ENCODE data around the gene GDPD3.
A peak's percentile ranks its signal among the peaks of the same experiment; 100 is the strongest.

The GDPD3 gene

DNA sequence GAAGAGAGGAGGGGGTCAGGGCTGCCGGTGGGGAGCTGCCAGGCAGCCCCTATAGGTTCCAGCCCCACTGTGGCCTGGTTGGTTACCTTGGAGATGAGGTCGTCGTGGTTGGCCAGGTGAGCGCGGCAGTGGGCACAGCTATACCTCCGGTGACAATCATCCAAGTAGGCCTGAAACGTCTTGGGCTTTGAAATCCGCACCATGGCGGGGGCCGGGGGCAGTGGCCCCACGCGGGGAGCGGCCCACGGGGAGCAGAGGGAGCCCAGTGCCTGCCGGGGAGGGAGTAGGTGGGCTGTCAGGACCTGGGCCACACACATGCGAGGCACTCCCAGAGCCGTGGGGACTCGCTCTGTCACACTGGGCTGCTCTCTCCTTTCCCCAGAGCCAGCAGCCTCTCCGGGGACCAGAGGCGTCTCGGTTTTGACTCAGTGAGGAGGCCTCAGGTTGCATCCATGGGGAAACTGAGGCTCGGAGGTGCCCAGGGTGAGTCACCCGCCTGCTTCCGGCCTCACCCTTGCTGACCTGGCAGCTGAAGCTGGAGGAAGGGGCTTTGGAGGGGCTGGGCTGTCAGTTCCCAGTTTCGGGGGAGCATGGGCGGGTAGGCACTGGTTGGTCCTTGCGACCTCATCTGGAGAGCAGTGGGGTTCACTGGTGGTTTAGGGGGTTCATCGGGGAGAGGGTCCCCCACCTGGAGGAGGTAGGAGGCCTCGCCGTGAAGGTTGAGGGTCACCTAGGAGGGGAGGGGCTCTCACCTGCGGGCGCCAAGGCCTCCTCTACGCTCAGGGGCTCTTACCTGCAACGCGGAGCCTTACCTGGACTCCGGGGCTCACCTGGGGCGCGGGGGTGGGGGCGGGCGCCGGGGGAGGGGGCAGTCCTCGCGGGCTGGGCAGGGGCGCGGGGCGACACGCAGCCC lies 17.9 kb downstream of the GDPD3 start:
- DNase-seq (ENCODE audit: low read depth in 2 of 2) = no peak

DNA sequence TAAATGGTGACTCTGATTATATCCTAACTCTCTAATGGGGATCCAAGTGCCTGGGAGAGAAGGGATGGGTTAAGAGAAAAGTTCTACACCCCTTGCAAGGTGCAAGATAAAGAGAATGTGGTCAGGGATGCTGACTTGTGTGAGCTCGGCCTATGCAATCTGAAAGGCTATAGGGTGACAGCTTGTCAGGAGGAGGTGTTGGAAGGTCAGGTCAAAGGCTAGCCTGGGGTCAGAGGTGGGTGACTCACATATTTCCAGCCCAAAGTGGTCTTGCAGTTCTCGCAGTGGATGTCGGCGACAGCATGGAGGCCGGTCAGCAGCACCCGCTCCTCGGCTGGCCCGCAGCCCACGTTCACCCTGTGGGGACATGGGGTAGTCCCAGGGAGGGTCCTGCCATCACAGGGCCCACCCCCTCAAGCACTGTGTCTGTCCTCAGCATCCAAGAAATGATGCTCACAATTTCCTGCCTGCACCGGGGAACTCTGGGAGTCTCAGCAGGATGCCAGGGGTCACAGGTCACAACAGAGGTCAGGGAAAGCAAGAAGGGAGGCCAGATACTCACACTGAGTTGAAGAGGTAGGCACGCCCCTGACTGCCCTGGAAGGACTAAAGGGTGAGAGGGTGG lies 18.7 kb downstream of the GDPD3 start:
- DNase-seq (ENCODE audit: low read depth in 2 of 2) = no peak

DNA sequence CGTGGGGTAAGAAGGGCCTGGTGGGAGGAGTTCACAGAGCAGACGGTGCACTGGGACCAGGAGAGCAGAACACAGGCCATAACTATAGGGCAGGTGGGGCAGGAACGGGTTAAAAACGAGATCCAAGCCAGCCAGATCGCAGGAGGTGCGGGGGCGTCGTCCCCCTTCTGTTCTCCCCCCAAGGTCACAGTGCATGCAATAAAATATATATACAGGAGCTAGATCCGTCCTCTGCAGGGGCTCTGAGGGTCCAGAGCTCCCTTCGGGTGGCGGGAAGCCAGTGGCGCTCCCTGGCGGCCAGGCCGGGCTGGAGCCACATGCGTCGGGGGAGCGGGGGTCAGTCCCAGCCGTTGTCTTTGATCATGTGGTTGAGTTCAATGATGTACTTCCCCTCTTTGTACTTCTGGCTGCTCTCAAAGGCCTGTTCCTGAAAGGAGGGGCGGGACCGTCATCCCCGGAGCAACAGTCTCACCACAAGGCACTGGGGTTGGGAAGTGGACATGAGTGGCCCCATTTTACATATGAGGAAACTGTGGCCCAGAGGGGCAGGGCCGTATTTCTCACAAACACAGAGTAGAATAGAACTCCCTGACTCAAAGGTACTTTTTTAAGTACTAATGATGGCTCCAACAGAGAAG lies 20.8 kb downstream of the GDPD3 start:
- DNase-seq (ENCODE audit: low read depth in 2 of 2) = peak; percentile 66 to 70

DNA sequence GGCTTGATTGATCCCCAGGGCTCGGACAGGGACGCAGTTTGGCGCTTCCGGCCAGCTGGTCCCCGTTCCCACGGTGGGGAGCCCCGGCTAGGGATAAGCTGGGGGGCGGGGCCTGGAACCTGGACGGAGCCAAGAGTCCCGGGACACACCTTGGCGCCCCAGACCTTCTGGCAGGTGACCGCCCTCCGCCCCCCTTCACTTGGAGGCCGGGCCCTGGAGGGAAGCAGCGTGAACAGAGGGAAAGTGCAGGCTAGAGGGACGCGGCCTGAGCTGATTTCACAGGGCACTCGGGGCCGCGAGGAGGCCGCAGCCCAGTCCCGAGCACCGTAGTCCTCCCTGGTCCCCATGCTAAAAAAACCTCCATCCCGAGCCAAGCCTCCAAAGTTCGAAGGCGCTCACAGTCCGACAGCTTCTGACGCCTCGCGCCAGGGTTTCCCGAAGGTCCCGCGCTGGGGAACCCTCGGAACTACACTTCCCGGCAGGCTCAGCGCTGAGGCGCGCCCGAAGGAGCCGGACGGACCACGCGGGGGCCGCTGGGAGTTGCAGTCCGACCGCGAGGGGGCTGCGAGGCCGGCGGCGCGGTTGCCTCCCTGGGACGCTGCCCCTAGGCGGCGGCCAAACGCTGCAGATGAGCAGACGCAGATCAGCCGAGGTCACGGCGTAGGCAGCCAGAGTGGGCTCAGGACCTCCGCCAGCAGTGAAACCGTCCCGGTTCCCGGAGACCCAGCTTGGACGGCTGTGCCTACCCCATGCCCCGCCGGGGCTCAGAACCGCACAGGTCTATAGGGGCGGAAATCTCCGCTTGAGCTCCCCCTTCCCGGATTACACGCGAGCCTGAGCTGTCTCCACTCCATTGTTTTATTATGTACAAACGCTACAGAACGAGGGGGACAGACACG lies 21.6 kb downstream of the GDPD3 start, which contains the start of gene TBX6:
TSS of gene TBX6 (minus strand) at position 451 of the 899 bp plus-strand sequence. CDS start 731 bp downstream, outside the sequence.
- DNase-seq (ENCODE audit: low read depth in 2 of 2) = peak; percentile 90 to 92

DNA sequence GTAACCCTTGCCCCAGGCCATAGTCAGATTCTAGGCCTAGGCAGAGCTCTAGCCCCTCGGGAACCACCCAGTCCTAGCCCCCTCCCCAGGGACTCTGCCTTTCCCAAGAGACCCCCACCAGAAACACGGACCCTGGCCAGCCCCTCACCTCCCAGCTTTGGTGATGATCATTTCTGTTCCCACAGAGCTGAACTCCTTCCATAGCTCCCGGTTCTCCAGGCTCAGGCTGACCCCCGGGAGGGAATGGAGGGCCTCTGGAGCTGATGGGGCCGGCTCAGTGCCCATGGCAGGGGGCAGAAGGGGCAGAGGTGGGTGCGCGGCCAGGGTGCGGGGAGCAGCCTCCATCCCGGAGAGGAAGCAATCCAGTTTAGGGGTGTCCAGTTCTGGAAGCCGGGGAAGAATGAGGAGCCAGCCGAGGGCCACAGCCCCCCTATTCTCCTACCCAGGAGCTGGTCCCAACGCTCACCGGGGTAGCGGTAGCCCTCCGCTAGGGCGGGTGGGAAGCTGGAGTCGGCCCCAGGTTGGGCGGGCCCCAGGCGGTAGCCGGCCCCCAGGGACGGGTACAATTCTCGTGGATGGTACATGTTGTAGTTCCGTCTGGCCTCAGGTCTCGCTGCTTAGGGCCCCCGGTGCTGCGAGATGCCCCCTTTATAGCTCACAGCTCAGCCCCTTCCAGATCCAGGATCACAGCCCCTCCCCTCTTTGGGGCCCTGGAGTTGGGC lies 22.6 kb downstream of the GDPD3 start:
- DNase-seq (ENCODE audit: low read depth in 2 of 2) = no peak

DNA sequence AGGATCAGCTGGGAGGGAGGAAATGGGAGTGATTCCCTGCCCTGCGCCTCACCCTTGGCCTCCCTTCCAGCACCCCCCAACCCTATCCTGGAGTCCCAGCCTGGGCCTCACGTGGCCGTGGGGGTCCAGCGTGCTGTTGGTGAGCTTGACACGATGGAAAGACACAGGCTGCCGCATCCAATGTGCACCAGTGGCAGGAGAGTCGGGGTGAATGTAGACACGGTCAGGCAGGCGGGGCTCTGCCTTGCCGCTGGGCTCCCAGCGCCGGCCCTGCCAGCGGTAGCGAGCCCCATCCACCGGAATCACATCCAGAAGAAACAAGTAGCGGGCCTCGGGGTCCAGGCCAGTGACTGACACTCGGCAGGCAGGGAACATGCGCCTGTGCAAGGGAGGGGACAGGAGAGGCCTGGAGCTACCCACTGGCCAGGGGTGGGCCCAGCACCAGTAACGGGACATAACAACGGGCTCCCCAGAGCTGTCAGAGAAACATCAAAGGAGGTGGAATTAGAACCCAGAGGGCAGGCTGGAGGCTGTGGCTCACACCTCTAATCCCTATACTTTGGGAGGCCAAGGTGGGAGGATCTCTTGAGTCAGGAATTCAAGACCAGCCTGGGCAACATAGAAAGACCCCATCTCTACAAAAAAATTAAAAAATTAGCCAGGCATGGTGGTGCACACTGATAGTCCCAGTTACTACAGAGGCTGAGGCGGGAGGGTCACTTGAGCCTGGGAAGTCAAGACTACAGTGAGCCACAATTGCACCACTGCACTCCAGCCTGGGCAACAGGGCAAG lies 24.3 kb downstream of the GDPD3 start:
- no peak for DNase-seq (ENCODE audit: low read depth in 2 of 2)

DNA sequence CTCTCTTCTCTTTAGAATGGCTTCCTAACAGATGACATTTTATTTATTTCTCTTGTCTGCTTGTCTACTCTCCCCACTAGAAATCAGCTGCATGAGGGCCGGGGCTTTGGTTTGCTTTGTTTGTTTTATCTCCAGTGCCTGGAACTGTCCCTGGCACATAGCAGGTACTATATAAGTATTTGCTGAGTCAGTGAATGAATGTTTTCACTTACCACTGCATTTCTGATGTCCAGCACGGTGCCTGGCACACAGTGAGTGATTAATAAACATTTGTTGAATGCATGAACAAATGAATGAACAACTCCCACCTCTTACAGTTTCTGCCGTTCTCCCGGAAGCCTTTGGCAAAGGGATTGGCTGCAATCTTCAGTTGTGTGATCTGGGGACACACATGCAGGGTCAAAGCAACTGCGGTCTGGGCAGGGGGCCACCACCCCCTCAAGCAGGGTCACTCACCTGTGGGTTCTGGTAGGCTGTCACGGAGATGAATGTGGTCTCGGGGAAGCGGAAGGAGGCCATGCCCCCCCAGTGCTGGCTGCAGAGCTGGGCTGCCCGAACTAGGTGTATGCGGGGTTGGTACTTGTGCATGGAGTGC lies 25.0 kb downstream of the GDPD3 start:
- no peak for DNase-seq (ENCODE audit: low read depth in 2 of 2)

DNA sequence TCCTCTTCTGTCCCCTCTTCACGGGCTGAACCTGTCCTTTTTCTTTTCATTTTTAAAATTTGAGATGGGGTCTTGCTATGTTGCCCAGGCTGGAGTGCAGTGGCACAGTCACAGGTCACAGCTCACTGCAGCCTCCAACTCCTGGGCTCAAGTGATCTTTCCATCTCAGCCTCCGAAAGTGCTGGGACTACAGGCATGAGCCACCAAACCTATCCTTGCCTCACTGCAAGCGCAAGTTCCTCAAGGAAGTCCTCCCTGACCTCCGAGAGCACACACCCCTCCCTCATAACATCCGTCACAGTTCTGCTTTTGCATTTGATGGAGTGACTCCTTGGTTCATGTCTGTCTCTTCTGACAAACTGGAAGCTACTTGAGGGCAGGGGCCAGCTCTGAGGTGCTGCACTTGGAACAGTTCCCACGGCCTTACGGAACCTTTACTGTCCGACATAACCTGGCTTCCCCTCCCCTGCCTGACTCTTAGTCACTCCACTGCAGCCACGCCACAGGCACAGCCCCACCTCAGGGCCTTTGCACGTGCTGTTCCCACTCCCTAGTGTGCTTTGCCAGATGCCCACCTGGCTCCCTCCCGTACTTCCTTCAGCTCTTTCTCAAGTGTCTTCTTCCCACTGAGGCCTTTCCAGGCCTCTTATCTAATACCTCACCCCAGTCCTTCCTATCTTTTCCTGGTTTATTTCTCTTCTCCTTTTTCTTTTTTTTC lies 26.0 kb downstream of the GDPD3 start:
- DNase-seq (ENCODE audit: low read depth in 2 of 2) = no peak

DNA sequence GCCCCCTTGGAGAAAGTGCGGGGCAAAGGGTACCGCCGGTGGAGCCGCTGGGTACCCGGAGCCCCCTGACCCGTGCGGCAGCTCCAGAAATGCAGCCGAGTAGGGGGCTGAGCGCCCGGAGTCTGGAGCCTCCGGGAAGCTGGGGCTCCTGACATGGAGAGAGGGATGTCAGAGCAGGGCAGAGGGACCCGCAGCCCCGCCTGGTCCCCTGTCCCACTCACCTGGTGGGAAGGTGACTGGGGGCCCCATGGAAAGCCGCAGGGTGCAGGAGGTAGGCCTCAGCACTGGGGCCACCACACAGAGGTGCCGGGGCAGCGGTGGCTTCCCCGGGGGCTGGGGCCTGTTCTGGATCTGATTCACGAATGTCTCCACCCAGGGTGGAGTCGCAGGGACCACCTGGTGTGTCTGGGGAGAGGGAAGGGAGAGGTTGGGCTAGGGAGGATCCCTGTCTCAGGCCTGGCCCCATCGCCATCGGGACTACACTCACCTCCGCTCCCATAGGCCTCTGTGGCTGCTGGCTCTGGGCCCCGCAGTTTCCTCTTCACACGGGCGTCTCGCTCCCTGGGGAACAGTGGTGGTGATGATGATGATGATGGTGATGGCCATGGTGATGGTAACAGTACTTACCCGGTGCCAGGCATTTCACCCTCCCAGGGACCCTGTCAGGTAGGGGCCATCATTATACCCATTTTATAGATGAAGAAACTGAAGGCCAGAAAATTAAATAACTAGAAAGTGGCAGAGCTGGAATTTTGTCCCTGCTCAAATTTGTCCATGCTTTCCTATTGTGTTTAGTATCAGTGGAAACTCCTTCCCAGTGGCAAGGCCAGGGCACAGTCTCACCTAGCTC lies 26.8 kb downstream of the GDPD3 start:
- DNase-seq (ENCODE audit: low read depth in 2 of 2) = no peak

DNA sequence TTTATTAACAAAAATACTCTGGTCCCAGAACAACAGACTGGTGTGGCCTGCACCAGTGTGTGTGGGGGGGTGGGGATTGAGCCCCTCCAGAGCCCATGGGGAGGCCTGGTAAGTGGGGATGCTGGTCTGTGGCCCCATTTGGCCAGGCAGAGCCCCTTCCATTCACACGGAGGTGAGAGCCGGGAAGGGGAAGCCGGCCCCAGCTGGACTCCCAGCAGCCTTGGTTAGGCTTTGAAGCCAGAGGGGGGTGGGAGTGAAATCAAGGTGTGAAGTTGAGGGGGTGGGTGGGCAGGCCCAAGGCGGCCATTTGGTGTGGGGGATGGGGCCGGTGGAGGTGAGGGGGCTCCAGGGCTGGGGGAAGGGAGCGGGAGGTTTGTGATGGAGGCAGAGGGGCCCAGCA lies 27.5 kb downstream of the GDPD3 start:
- no peak for DNase-seq (ENCODE audit: low read depth in 2 of 2)

DNA sequence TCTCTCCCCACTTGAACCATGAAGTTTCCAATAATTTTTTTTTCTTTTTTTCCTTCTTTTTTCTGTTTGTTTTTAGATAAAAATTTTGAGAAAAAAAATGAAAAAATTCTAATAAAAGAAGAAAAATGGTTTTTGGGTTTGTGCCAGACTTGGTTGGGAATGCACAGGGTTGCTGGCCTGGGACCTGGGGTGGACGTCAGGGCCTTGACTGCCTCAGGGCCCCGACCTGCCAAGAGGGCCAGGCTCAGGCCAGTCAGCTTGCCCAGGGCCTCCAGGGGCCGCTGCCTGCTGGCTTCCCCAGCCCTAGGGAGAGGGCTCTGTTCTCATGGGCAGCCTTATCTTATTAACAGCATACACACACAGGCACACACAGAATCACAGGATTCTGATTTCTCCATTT lies 28.1 kb downstream of the GDPD3 start:
- DNase-seq (ENCODE audit: low read depth in 2 of 2) = no peak

DNA sequence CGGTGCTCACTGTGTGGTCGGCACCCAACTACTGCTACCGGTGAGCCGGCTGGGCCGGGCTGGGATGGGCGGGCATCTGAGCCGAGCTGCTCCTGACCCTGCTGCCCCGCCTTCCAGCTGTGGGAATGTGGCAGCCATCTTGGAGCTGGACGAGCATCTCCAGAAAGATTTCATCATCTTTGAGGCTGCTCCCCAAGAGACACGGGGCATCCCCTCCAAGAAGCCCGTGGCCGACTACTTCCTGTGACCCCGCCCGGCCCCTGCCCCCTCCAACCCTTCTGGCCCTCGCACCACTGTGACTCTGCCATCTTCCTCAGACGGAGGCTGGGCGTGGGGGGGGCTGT lies 28.5 kb downstream of the GDPD3 start:
- no peak for DNase-seq (ENCODE audit: low read depth in 2 of 2)

DNA sequence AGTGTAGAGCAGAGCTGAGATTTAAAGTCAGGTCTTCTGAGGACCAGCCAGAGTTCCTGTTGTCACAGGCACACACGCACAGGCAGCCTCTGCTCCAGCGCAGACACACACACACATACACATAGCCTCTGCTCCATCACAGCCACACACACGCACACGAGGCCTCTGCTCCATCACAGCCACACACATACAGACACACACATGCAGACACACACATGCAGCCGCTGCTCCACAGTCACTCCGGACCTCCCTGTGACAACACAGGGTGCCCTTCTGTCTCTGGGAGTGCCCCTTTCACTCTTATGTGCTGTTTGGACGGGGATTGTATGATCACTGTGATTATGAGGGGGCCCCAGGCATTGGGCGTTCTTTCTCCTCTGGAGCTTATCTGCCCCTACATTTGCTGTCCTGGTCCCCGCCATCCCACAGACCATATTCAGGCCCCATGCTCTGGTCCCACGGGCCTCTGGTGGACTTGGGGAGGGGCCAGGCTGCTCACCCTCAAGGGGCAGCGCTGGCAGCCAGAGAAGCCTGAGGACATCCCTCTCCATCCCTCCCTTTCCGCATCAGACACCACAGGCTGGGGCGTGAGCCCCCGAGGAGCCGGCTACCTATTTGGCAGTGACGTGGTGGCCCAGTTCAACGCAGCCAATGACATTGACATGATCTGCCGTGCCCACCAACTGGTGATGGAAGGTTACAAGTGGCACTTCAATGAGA lies 29.1 kb downstream of the GDPD3 start:
- DNase-seq (ENCODE audit: low read depth in 2 of 2) = no peak

DNA sequence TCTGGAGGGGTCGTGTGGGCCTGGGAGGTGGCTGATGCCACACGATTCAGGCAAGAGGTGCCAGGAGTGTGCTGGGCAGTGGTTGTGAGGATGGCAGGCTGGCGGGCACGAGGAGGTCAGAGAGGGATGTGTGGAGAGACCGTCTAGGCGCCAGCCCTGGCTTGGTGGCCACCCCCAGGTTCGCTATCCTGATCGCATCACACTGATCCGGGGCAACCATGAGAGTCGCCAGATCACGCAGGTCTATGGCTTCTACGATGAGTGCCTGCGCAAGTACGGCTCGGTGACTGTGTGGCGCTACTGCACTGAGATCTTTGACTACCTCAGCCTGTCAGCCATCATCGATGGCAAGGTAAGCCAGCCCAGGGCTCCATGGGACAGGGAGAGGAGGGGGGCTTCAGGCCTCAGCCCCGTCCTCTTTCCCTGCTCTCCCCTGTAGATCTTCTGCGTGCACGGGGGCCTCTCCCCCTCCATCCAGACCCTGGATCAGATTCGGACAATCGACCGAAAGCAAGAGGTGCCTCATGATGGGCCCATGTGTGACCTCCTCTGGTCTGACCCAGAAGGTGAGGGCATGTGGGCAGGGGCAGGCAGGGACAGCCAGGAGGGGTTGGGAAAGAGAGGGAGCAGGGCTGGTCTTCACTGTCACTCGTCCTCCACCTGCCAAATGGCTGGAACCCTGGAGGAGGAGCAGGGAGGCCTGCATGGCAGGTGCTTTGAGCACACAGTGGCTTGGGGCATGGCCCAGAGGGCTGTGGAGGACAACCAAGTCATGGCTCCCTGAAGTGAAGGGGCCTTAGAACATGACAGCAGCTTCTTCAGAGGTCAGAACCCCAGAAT lies 29.9 kb downstream of the GDPD3 start:
- no peak for DNase-seq (ENCODE audit: low read depth in 2 of 2)

DNA sequence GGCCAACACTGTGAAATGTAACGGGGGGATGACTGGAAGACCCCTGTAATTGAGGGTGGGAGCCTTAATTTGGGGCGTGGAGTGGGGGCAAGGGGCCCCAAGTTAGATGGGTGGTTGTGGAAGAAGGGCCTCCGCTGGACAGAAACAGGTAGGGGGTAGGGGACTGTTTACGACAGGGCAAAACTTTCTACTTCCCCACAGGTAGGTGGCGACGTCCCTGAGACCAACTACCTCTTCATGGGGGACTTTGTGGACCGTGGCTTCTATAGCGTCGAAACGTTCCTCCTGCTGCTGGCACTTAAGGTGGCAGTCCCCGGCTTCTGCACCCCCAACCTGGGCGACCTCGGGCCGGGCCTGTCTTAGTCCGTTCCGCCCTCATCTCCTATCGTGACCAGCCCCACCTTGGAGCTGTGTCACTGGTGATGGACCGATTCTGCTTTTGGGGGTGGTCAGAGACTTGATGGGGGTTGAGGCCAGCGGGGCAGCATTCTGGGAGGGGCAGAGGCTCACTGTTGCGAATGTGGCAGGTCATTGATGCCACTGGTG lies 30.7 kb downstream of the GDPD3 start:
- DNase-seq (ENCODE audit: low read depth in 2 of 2) = no peak

DNA sequence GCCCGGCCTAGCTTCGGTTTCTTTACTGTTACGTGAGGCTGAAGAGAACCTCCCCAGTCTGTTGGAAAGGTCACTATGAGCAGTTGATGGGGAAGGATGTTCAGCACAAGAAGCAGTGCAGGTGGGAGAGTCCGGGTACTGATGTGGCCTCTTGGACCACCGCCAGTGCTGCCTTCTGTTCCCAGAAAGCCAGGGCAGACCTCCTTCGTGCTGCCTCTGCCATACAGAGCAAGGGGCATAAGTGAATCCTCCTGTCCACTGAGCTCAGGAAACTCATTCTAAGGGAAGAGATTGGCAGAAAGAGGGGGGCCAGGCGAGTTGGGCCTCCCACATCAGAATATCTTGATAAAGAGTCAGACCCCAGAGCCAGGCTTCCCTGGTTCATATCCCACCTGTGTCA lies 33.9 kb downstream of the GDPD3 start:
- no peak for DNase-seq (ENCODE audit: low read depth in 2 of 2)

All from stimulated activated CD4-positive, alpha-beta T cell treated with anti-CD3 and anti-CD28 coated beads, Interleukin-4, amount 100 ng/mL, for 48 hours (primary cell).